GM20000 (cell line): ENCODE measurements around the gene SASH1.

ENCODE experiments used
- DNase-seq: peaks from one replicate; pipeline ENCODE4 v3.0.0; 2012; ENCODE audit warnings: low spot score
- CTCF ChIP-seq: IDR thresholded peaks from 2 replicates; pipeline ENCODE4 v1.5.1; 2012; ENCODE audit warnings: mild to moderate bottlenecking, control low read depth; ENCODE audit errors: extremely low read depth, missing control alignments

The SASH1 gene

GRCh38 chr6:148492654-148493290, 150.1 kb downstream of the SASH1 start:
- no peak for DNase-seq
- no peak for TF ChIP-seq CTCF

GRCh38 chr6:148493424-148493823, 150.8 kb downstream of the SASH1 start:
- no peak for TF ChIP-seq CTCF
- no peak for DNase-seq

DNA sequence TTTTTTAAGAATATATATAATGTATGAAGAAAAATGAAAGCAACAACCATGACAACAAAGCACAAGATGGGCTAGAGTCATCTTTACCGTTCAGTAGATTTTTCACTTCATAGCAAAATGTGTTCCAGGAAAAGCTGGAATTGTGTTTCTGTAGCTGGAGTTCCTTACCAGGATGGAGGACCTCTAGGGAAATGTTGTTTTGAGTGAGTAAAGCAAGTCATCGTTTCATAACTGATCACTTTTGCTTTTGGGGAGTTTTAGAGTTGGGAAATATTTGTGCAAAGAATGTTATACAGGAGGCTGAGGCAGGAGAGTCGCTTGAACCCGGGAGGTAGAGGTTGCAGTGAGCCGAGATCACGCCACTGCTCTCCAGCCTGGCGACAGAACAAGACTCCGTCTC, 151.6 kb downstream of the SASH1 start:
- TF ChIP-seq CTCF, result no peak
- DNase-seq, result no peak

DNA sequence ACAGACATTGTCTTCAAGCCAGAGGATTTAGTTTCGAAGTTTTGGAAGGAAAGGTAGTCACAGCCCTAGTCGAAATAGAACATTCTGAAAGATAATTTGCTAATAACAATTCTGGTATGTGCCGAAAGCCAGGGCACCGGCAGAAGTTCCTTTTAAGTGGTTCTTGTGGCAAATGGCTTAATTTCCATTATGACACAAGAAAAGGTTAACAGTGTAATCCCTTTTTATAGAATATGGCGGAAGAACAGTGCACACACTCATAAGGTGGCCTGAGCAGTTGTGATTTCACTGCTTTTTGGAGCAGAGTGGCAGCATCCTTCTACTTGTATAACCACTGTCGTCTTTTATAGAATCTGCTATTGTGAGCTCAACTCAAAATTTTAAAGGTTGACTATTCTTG, 152.4 kb downstream of the SASH1 start:
- TF ChIP-seq CTCF, result no peak
- DNase-seq, result no peak

- no peak for DNase-seq
- no peak for TF ChIP-seq CTCF
These were observed 154.6 kb downstream of the SASH1 start for GRCh38 chr6:148497257-148497656.

DNA sequence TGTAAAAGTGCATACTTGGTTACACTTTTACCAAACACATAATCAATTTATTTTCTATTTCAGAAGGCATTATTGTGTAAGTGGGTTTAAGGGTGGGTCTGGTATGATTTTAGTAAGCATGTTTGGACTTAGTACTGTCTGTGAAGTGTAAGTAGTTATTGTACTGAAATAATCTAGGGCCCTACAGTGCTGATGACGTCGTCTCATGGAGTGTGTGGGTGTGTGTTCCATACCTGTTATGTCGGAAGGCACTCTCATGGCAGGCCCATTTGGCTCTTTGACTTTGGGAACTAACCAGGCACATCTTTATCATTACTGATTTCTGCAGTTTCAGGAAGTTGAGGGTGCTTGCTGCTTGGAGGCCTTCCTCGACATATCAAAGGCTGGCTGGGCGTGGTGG, 155.1 kb downstream of the SASH1 start:
- no peak for DNase-seq
- no peak for TF ChIP-seq CTCF

DNA sequence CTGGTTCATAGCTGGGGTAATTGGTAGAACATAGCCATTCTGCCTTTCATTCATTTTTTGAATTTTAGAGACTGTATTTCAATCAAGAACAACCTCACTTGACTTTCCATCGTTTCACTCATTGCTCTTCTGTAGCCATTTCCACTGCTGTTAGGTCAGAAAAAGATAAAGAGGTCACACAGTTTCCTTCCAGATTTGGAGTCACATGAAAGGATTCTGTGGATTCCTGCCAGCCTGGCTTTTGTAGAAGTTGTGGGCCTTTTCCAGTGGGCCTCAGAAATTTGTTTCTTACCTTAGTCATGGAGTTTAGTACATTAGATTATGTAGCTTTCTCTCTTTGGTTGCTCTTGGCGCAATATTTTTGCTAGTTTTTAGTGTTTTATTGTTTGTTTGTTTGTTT, 157.8 kb downstream of the SASH1 start:
- TF ChIP-seq CTCF, result no peak
- no peak for DNase-seq
